SIG-M5 (cell line): ENCODE results near the gene ATF6.

ENCODE experiments used
- DNase-seq: peaks from one replicate; lab custom pipeline; 2025; lab: John Stamatoyannopoulos, UW

ATF6 gene

DNA sequence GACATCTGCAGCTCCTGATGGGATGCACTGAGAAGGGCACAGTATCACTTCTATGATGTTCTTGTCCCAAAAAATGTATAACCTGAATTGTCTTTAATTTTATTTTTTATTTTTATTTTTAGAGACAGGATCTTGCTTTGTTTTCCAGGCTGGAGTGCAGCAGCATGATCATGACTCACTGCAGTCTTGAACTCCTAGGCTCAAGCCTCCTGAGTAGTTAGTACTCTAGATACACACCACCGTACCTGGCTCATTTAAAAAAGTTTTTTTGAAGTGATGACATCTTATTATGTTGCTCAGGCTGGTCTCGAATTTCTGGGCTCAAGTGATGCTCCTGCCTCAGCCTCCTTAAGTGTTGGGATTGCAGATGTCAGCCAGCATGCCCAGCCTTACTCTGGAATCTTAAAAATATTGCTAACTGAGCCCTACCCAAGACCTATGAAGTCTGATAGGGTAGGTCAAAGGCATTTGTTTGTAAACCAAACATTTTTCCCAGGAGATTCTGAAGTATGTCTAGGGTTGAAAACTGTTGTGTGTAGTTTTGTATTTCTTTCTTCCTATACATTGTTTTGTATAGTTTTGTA is 68.9 kb downstream of the ATF6 start:
- no peak for DNase-seq

DNA sequence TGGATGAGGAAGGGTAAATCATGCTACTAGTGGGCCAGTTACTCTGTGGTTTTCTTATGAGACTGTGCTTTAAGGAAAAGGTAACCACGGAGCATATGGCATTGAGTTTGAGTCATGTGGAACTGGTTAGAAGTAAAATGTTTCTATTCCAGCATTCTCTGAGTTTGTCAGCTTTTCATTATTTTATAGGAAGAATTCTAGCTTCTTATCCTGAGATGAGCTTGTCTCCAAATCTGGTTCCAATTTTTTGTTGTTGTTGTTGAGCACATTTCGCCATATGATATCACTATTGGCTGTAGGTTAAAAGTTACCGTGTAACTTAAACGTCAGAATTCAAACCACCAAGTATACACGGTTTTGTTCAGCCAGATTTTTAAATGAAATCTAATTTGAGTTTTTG is 69.9 kb downstream of the ATF6 start:
- no peak for DNase-seq

DNA sequence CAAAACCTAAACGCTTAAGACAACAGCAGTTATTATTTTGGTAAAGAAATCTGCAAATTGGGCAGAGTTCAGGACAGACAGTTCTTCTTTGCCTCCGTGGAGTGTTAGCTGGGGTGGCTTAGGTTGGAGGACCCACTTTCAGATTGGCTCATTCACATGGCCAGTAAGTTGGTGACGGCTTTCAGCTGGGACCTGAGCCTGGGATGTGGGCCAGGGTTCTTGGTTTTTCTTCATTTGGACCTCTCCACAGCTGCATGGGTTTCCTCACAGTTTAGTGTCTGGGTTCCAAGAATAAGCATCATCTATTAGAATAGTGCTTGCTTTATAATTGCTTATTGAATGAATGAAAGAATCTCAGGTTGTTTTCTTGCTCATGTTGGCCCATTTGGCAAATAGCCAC is 72.2 kb downstream of the ATF6 start:
- no peak for DNase-seq

DNA sequence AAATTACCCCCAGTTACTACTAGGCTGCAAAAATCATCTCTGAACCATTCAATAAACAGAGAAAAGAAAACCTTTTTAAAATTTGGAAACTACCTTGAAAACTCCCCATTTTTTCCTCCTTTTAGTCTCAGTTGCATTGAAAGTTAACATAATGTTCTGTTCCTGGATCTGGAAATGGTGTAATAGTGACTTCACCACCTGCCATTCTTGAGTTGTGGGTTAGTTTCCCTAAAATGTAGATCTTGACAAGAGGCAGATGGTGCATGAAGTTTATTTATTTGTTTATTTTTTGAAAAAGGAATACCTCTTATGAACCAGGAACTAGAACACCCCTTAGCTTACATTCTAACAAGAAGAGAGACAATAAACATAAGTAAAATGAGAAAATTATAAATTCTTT is 72.8 kb downstream of the ATF6 start:
- DNase-seq: no peak

DNA sequence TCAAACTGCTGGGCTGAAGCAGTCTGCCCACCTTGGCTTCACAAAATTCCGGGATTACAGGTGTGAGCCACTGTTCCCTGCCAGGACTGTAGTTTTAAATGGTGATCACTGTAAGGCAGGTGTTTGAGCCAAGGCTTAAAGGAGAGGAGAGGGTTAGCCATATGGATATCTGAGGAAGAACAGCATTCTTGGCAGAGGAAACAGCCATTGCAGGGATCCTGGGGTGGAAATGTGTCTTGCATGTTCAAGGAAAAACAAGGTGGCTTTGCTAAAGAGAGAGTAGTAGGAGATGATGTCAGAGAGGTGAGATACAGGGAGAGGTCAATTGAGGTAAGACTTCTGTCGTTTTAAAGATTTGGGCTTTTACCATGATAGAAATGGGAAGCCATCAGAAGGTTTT is 73.5 kb downstream of the ATF6 start:
- no peak for DNase-seq

DNA sequence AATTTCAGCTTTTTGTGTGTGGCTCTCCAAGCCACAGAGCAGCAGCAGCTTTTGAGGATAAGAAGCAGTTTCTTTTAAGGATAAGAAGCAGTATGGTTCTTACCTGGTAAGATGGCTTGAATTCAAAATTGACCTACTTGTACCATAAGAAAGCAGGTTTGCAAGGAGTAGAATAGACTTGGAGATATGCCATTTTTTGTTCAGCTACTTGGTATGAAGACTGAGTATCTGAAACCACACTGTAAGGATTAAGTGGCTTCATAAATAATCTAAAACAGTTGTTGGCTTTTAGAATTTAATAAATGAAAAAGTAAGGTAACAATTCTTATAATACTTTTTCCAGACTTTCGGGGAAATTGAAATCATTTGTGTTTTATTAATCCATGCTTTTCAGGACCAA is 74.2 kb downstream of the ATF6 start:
- no peak for DNase-seq

DNA sequence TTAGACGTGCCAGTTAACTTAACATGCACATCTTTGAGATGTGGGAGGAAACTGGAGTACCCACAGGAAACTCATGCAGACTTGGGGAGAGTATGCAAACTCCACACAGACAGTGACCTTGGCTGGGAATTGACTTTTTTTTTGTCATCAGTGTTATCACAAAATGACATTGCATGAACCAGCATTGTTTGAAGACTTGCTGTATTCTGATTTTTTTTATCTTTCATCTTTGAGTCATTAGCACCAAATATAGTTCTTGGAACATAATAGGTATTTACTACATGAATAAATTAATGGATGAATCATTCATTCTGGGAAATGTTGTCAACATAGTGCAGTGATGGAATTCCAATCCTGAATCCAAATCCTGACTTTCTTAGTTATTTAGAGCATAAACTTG is 77.0 kb downstream of the ATF6 start:
- DNase-seq: no peak

DNA sequence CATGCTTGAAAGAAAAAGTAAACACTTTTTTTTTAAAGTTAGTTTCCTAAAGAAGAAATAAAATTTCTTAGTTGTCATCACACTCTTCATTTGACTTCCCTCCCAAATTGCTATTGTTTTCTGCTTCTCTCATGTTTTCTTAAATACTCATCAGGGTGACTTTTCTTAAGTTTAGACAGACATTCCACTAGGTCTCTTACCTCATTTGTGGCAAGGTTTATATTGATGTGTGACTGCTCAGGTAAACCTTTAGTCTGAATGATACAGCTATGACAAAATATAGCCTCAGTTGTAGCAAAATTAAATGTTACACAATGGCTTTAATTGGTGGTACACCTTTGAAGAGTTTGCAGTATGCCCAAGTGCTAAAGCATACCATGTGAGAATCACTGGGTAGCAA is 78.6 kb downstream of the ATF6 start:
- no peak for DNase-seq

DNA sequence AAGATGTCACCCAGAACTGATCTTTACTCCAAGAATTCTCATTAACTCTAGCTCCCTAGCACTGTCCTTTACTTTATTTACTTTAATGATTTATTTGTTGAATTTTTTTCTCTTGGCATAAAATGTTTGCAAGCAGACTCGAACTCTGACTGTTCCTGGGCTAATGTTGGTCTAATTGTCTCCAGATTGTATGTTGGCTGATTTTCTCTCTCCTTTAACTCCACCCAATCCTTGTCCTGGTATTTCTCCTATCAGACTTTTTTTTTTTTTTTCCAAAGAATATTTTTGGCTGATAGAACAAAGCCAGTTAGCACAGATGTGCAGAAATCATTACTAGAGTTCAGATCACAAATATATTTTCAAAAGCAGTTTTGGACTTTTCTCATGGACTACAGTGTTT is 82.6 kb downstream of the ATF6 start:
- no peak for DNase-seq

DNA sequence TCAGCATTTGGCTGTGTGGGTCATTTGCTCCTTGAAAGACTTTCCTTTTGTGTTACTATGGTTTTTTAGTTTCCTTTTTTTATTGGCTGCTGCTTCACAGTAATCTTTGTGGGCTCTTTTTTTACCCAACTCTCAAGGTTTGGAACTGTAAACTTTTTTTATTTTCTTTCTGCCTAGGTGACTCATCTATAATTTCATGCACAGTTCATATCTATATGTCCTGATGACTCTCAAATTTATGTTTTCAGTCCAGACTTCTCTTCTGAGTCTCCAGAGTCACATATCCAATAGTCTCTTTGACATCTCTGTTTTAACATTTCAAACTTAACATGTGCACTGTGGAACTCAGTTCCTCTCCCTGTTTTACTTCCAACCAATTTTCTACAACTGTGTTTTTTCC is 83.4 kb downstream of the ATF6 start:
- DNase-seq: no peak

DNA sequence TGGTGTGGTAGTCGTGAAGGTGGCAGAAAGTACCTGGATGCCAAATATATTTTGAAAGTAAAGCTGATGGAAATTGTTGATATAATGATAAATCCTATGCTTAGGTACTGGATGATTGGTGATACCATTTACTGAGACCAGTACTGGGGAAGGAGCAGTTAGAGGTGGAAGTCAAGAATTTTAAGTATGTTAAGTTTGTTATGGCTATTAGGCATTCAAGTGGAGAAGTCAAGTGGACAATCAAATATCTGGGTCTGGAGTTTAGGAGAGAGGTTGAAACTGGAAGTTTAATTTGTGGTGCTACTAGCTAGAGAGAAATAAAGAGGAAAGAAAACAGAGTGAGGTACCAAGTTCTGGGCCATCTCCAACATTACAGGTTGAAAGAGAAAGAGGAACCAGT is 89.1 kb downstream of the ATF6 start:
- no peak for DNase-seq

DNA sequence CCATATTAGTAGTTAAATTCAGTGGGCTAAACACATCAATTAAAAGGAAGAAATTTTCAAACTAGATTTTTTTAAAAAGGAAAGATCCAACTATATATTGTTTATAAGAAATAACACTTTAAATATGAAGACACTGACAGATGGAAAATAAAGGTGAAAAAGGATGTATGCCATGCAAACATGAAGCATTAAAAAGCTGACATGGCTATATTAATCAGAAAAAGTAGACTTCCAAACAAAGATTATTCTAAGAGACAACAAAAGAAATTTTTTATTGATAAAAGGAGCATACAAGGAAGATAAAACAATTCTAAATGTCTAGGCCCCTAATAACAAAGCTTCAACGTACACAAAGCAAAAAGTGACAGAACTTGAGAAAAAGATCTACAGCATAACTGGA is 92.2 kb downstream of the ATF6 start:
- DNase-seq: no peak

DNA sequence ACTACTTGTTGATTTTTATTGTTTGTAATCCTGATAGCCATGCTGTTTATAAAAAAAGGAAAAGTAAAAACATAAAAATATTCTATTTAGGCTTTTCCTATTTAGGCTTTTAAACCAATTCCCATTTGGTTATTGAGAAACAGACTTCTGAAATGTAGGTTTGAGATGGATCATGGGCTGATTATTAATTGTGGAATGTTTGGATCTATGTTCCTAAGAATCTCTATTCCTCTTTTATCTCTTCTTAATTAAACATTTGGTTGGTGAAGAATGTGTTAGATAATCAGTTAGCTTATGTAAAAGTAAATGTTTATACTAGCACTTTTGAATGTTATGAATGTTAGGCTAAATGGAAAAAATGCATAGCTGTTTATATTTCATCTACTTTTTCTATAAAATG is 97.4 kb downstream of the ATF6 start:
- DNase-seq: no peak

DNA sequence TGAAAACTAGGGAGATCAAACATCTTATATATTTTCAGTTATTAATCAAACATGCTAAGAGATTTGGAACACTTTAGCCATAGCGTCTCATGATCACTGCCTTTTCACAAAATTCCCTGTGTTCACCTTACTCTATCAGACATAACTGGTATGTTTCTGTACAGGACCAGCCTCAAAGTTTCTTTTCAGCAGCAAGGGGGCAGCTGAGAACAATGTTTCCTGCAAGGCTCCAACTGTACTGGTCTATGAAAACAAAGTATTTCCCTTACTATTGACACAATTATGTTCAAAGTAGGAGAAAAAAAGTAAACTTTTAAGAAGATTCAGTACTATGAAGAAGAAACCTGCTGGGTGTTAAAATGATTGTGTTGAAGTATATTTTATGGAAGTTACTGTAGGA is 98.5 kb downstream of the ATF6 start:
- DNase-seq: no peak

DNA sequence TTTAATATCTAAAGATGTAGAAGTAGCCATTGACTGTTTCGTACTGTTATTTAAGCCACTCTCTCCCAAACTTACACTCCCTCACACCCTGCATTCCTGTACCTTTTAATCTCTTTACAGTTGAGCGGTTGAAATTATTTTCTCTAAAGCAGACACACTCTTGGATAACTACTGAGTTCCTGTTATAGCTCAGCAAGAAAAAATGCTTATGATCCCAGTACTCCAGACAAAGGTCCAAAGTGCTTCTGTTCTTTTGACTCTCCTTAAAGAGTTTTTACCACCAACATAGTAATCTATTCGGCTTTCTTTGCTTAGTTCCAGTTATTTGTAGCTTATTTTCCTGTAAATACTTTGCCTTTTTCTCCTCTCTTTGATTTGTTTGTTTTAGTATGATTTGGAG is 100.1 kb downstream of the ATF6 start:
- DNase-seq: no peak

DNA sequence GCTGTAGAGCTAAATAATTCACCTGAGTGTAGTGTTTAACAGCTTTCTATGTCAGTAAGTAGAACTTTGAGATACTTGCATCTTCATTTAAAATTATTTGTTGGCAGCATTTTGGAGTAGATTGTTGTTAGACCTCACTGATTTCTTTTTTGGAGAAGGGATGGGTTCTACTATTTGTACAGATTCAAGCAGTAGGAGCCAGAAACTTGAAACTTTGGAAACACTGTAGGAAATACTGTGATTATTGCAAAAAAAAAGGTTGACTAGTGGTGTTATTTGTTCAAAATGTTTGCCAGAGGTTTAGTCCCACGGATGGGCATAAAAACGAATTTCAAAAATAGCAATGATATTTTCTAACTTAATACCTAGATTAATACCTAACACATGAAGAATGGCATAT is 102.7 kb downstream of the ATF6 start:
- DNase-seq: no peak

DNA sequence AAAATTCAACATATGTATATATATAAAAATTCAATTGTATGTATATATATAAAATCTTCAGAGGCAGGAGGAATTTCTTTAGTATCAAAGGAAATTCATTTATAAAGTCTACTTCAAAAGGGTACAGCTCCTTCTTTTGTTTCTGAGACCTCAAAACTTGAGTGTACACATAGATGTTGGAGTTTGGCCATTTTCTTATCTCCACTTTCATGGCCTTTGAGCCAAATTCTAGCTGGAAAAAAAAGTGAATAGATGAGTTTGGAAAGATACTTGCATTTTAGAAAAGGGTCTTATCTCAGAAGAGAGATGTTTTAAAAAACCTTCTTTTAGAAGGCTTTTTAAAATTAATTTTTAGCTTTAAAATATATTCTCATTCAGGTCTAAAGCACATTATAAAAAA is 103.2 kb downstream of the ATF6 start:
- DNase-seq: no peak

DNA sequence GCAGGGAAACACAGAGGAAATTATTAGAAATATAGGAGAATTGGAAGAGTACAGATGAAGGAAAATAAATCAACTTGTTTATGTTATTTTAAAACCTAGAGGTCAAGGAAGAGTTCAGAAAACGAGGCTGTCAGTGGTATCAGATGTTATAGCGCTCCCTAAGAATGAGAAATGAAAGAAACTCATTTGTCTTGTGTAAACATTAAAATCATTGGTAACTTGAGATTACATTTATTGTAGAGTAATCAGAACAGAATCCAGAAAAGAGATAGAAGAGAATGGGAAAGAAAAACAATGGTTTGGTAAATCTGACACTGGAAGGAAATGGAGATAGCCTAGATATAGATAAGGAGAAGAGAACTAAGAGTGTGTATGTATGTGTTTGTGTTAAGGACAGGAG is 106.4 kb downstream of the ATF6 start:
- no peak for DNase-seq

DNA sequence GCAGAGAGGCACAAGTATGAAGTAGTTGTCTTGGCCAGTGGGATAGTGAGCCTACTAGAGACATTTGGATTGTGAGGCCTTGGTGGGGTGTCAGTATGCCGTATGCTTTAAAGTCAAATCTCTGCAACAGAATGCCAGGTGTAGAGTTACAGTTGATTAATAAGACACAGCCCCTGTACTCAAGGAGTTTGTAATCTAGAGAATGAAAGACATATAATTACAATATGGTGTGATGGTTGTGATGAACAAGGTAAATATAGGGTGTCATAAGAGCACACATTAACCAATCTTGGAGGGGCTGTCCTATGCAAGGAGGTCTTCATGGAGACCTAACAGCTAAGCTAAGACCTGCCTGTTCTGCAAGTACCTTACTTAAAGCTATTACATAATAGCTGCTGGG is 113.1 kb downstream of the ATF6 start:
- DNase-seq: no peak

DNA sequence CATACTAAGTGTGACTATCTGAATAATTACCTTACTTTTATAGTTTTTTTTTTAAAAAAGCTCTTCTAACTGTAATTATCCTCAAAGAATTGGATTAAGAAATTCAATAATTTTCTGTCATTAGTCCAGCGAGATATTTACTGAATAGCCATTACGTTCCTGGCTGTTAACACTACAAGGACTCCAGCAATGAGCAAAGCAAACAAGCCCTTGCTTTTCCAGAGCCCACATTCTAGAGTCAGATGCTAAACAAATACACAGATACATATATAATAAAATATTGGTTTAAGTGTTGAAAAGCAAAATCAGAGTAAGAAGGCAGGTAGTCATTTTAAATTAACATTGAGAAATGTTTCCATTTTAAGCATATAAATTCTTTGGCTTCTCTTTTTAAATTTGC is 118.4 kb downstream of the ATF6 start:
- DNase-seq: no peak

DNA sequence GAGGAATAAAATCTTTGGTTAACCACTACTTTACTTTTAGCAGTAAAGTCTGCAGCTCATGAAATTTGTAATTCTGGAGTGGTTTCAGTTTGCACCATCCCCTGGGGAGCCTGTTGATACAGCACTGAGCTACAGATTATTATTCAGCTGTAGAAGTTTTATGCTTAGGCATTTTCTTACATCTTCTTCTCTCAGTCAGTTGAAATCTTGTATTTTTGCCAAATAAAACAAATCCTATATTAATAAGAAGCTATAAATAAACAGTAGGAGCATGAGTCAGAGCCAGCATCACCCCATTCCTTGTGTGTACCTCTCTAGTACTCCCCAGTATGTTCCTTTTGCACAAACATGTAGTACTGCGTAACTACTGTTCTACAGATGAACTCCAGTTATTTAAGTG is 118.9 kb downstream of the ATF6 start:
- DNase-seq: no peak

DNA sequence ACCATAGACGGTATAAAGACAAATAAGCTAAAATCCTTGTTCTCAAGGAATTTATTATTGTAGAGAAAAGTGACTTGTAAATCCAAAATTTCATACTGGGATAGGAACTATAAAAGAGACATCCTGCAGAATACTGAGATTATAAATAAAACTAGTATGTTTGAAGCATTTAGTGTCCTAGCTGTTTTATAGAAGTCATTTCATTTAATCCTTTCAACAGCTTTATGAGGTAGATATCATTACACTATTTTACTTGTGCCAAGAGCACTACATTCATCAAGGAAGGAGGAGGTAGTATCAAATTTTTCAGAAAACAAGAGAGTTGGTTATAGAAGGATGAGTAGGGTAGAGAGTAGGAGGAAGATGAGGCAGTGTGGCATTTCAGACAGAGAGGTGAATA is 119.6 kb downstream of the ATF6 start:
- no peak for DNase-seq

DNA sequence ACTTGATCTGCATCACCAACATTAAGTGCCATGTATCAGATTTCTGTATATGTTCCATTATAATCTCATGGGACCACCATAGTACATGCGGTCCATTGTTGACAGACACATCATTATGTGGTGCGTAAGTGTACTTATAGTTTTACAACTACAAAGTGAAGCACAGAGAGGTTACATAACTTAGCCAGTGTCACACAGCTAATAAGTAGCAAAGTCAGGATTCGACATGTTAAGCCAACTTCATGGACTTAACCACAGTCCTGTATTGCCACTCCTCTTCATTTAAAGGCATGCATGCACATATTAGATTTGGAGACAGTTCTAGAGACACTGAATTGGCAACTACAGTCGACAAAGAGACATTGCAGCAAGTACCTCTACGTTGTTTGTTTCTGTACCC is 120.5 kb downstream of the ATF6 start:
- DNase-seq: no peak

DNA sequence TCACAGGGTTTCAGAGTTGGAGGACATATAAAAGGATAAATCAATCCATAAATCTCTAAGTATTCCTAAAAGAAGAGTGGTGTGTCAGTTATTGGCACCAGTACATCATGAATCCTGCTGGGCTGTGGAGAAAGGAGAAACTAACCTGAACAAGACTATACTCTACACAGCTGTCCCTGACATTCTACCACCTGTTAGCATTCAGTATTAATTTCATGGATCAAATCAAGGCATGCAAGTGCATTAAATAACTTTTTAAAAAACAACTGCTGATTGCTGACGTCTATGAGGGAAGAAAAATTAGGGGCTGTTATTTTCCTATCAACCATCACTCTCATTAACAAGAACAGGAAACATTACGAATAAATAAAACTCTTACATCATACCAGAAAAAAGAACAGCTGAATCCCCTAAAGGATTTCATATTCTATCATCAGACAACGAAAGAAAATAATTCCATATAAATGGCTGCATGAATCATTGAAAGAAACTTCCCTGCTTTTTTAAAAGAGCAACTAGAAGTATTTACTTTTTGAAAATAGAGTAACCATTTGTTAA is 121.7 kb downstream of the ATF6 start:
- no peak for DNase-seq

DNA sequence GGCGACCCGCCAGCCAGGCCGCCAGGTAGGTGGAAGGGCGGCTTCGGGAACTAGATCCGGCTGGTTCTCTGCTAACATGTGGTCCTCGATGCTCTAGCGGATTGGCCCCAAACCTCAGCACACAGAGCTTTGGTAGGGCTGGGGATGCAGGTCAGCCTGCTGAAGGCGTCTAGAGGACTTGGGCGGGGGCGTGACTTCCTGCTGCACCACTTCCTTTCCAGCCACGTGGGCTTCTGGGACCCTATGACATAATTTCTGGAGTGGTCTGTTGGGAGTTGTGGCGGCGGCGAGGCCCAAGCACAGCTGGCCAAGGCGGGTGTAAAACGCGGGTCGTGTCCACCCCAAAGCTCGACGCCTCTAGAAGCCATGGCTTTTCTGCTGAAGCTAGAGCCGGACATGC is 124.5 kb downstream of the ATF6 start:
- DNase-seq: no peak
